Activated CD4-positive, alpha-beta T cell treated with anti-CD3 and anti-CD28 coated beads for 1 hour (primary cell): ENCODE results near the gene KIAA1671.

Source experiments
- DNase-seq: peaks from one replicate; pipeline ENCODE4 v3.0.0-alpha.2; 2020

The KIAA1671 gene

GRCh38 chr22:24953384-24954113 lies 1.0 kb downstream of the KIAA1671 start:
- no peak for DNase-seq

GRCh38 chr22:24954114-24954463 lies 1.6 kb downstream of the KIAA1671 start:
- no peak for DNase-seq

GRCh38 chr22:24954856-24955255 lies 2.3 kb downstream of the KIAA1671 start:
- DNase-seq = no peak

DNA sequence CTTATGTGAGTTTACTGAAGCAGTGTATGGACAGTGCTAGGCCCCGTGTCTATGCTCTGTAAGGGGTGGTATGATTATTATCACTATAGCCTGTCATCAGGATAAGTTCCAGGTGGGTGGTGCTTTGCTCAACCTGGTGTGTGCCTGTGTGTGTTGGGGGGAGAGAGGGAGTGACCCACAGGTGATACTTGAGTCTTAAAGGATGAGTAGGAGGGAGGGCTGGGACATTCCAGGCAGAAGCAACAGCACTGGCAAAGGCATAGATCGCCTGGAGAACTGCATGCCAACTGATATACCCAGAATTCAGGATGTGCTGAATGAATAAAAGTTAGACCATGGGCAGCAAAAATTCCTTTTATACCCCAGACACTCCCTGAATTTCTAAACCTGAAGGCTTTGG lies 4.5 kb downstream of the KIAA1671 start:
- no peak for DNase-seq

- DNase-seq = no peak
Measured at GRCh38 chr22:24961217-24961844, 8.8 kb downstream of the KIAA1671 start.

DNA sequence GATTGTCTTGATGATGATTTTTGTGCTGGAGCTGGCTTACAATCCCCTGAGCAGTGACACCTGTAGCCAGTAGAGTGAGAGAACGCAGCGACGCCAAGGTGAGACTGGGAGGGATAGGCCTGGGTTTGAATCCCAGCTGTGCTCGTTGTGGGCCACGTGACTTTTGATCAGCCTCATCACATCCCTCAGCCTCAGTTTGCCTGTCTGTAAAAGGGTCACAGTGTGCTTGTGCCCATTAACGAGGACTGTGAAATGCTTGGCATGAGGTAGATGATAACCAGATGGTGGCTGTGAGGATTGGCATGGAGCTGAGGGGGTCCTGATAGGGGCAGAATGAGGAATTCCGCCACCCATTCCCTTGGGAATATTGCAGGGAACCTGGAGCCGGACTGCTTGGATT lies 9.6 kb downstream of the KIAA1671 start:
- DNase-seq = no peak

GRCh38 chr22:24962835-24963234 lies 10.3 kb downstream of the KIAA1671 start:
- DNase-seq = no peak

GRCh38 chr22:24964441-24964840 lies 11.9 kb downstream of the KIAA1671 start:
- no peak for DNase-seq

DNA sequence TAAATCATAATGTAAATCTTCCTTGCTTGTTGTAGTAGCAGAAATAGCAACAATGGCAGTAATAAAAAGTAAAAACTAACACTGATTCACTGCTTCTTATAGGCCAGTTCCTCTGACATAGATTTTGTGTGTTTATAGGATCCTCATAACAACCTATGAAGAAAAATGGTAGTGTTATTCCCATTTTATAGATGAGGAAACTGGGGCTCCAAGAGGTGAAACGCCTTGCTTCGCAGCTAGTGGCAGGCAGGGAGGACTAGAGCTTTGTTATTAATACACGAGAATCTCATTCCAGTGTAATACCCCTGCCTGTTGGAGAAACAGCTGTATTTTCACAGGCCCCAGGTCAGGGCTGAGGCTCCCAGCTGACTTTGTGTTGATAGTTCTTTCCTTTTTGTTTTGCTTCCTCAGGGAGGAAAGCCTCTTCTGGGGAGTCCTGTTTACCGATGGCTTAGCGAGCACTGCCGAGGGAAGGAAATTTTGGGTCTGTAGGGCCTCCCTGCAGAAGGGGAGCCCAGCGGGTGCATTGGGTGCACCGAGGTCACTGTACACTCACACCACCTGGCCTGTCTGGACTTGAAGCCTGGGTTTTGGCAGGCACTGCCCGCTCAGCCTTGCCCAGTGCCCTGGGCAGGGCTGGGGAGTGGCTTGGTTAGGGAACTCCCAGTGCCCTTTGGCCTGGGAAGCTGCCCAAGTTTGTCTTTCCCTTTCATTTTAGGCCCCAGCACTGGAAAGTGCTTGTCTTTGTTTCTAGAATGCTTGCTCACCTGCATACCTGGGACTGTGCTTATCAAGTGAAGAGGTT lies 13.5 kb downstream of the KIAA1671 start:
- DNase-seq = no peak

- no peak for DNase-seq
Measured at GRCh38 chr22:24968066-24968561, 15.6 kb downstream of the KIAA1671 start.

DNA sequence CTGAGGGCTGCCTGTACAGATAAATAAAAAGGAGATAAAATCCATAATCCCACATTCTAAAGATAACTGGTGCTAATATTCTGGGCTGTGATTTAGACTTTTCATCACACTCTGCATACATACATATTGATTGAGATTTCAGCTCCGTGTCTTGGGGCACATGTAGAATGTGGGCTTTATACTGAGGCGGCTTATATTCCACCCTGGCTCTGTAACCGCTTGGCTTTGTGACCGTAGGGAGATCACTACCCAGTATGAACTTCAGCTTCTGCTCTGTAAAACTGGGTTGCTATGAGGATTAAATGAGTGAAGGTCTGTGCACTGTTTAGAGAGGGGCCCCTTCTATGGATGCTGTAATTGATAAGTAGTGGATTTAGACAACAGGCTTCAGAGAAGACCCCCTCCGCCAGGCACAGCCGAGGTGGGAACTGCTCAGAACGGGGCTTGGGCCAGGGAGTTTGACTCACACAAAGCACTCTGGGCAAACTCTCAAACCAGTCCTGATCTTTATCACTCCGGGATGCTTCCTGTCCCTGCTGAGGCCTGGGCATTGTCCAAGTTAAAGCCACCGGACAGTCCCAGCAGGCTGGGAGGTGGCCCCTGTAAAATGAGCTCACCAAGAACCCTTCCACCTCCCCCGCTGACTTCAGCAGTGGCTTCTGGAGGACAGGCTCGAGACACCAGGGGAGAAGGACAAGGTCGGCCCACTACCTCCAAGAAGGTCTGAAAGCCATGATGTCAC lies 17.2 kb downstream of the KIAA1671 start:
- DNase-seq = no peak

DNA sequence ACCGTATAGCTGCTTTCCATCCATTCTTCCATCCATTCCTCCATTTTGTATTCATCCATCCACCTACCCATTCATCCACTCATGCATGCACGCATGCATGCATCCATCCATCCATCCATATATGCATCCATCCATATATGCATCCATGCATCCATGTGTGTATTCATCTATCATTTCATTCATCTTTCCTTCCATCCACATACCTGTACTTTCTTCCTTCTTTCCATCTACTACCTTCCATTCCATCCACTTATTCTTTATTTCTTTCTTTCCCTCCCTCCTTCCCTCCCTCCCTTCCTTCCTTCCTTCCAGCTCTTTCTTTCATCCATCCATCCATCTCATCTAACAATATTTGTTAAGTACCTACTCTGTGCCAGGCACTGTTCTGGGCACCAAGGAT lies 19.9 kb downstream of the KIAA1671 start:
- DNase-seq = no peak

DNA sequence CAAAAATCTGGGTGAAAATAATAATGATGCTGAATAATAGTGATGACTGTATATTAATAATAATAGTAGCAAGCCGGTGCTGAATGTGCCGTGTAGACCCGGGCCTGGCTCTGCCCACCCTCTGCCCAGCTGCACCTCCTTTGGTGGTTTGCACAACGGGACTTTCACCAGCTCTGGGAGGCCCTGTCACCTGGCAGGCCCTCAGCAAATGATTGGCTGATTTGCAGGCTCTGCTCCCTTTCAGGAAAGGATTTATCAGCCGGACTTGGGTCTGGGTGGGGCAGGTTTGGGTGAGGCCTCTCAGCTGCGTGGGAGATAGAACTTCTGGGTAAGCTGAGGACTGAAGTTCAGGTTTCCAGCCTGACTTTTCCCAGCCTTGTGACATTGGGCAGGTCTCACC lies 21.4 kb downstream of the KIAA1671 start:
- no peak for DNase-seq

GRCh38 chr22:24975125-24975640 lies 22.7 kb downstream of the KIAA1671 start:
- no peak for DNase-seq

GRCh38 chr22:24975813-24976341 lies 23.4 kb downstream of the KIAA1671 start:
- no peak for DNase-seq

DNA sequence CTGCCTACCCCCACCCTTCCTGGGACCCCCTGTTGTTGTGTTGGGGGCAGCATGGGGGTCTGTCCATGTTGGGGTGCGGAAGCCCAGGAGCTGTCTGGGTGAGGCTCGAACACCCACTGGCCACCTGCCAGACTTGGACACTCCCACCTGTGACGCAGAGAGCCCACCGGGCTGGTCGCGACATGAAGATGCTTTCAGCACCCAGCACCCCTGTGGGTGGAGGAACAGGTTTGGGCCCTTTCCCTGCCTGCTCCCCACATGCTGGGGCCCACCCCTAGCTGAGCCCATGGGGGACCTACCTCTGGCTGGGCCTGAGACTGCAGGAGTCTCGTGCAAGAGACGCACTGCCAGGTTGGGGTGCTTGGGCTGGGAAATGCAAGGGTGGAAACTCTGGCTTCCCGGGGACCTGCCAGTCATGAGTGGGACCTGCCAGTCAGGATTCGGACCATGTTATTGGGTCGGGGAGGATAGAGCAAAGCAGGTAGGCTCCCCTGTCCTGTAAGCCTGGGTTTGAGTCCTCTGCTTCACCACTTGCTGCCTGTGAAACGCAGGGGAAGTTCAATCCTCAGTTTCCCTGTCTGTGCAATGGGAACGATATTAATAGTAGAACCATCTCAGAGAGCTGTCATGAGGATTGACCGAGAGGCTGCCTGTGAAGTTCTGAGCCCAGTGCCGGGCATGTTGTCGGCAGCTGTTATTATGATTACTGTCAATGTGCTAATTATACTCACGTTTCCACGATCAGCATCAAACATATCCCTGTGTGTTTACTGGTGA lies 24.1 kb downstream of the KIAA1671 start:
- DNase-seq = no peak

- DNase-seq = no peak
Measured at GRCh38 chr22:24977370-24978221, 25.1 kb downstream of the KIAA1671 start.

- DNase-seq = no peak
Measured at GRCh38 chr22:24978308-24978707, 25.8 kb downstream of the KIAA1671 start.

GRCh38 chr22:24981066-24981465 lies 28.6 kb downstream of the KIAA1671 start:
- no peak for DNase-seq

GRCh38 chr22:24981656-24982055 lies 29.1 kb downstream of the KIAA1671 start:
- DNase-seq = no peak
